HG03378 (cell line): ENCODE data around the gene LDLRAP1.

Source experiments
- ATAC-seq: cut with Tn5 transposase; IDR thresholded peaks from one replicate; pipeline ENCODE4 v1.9.1; 2021; ENCODE audit warnings: mild to moderate bottlenecking, moderate library complexity; ENCODE audit not compliant: unreplicated experiment

LDLRAP1 gene

DNA sequence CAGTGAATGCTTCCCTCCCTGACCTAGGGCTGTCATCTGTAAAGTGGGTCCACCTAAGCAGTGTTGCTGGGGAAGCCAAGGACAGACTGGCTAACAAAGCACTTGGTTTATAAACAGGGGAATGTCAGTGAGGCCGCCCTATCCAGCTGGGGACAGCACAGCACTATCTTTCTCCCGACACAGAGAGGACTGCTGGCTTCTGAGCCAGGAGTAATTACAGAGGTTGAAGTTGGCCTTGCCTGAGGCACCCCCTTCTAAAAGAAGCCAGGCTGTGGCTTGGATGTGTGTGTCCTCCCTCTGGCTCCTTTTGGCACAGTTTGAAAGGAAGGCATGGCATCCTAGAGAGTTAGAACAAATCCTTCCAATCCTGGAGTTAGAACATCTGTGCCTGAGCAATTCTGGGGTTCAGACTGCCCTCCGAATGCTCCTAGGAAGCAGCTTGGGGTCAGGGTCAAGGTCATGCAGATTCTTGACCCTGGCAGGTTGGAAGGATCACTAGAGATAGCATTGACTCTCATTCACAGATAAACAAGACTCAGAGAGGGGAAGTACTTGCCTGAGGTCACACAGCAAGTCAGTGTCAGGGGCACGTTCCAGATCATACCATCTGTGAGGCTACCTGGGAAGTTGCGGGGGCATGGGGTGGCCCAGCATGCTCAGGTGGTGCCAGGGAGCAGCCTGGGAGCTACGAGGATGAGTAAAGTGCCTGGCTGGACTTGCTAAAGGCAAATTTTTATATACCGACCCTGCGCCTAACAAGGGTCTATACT, 1.3 kb upstream of the LDLRAP1 start:
- no peak for ATAC-seq

- ATAC-seq = no peak
Measured at GRCh38 chr1:25543005-25543424, 391 bp upstream of the LDLRAP1 start.

DNA sequence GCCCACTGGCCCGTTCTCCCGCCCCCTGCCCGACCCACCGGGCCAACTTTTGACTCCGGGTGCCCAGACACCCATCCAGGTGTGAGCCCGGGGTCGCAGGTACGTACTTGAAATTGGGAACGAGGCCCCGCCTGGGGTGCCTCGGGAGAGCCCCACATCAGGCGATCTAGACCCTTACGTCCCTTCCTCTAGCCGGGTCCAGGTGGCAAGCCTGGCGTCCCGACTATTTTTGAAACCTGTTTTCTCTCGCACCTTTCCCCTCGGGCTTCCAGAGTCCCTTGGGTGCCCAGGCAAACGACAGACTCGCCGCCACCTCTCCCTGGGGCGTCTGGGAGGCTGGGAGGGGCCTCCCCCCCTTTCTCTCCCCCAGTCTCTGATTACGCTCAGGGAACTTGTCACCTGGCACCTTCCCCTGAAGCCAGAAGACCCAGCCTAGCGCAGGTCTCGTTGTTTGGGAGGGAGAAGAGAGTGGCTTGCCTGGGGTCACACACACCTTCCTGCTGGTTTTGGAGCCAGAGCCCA, 898 bp downstream of the LDLRAP1 start:
- no peak for ATAC-seq

DNA sequence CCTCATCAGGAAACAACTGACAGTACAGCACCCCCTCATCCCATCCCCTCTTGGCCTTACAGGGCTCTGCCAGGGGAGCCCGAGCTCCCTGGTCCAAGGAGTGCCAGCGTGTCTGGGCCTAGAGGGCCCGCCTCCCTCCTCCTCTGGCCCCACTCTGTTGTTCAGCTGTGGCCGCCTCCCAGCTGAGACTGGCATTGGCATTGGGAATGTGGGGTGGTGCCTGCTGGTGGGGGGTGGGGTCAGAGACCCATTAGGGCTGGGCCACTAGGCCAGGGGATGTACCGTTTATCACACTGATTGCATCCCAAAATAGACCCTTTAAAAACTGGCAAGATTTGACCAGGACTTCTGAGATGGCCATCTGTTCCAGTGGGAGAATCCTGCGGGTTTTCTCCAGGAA, 1.4 kb downstream of the LDLRAP1 start:
- ATAC-seq = no peak

- ATAC-seq = no peak
Measured at GRCh38 chr1:25545767-25546166, 2.4 kb downstream of the LDLRAP1 start.

GRCh38 chr1:25546193-25546592, 2.8 kb downstream of the LDLRAP1 start:
- ATAC-seq = no peak

DNA sequence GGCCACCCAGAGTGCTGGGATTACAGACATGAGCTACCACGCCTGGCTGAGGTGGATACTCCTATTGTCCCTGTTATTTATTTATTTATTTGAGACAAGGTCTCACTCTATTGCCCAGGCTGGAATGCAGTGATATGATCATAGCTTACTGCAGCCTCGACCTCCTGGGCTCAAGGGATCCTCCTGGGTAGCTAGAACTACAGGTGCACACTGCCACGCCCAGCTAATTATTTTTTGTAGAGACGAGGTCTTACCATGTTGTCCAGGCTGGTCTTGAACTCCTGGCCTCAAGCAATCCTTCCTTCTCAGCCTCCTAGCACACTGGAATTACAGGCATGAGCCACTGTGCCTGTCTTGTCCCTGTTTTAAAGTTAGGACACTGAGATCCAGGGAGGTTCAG, 5.2 kb downstream of the LDLRAP1 start:
- no peak for ATAC-seq

DNA sequence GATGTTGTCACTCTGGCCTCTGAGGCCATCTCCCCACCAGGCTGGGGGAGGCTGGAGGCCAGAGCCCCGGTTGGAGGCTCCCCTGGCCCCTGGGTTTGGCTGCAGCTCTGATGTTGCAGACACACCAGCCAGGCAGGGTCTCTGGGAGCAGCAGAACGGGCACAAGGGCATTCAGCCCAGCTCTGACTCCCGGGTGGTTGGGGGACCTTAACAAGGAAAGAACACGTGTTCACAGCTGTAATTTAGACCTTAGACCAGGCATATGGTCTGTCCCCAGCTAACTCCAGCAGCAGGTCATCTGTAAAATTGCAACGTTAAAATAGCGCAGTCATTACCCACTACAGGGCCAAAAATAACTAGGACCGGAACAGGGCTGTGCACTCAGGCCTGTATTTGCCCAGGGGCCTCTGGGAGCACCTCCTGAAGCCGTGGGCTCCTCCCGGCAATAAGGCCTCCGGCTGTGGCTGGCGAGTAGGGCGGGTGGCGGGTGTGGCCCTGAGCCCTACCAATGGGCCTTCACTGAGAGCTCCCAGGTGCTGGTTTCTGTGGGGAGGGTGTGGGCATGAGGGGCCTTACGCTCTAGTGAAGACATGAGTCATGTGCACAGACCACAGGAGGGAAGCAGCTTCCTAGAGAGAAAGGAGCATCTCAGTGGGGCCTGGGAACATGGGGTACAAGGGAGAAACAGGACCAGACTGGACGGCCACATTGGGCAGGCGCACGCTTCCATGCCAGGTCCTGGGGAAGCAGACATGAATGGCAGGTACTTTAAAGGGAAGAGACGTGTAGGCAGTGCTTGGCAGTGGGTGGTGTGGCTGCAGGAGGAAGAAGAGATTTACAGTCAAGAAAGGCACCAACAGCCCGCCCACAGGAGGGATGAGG, 6.1 kb downstream of the LDLRAP1 start:
- peak; percentile 74 for ATAC-seq

DNA sequence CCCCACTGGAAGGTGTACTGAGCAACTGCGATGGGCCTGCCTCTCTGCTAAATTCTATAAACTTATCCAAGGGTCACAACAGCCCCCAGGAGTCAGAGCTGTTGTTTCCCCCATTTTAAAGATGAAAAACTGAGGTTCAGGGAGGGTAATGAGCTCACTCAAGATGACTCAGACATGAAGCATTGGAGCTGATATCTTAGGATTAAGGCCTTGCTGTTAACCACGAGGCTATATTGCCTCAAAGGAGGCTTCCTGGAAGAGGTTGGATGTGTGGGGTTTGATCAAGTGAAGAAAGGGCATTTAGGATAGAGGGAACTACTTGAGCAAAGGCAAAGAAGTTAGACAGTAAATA, 6.7 kb downstream of the LDLRAP1 start:
- ATAC-seq = peak; percentile 7

DNA sequence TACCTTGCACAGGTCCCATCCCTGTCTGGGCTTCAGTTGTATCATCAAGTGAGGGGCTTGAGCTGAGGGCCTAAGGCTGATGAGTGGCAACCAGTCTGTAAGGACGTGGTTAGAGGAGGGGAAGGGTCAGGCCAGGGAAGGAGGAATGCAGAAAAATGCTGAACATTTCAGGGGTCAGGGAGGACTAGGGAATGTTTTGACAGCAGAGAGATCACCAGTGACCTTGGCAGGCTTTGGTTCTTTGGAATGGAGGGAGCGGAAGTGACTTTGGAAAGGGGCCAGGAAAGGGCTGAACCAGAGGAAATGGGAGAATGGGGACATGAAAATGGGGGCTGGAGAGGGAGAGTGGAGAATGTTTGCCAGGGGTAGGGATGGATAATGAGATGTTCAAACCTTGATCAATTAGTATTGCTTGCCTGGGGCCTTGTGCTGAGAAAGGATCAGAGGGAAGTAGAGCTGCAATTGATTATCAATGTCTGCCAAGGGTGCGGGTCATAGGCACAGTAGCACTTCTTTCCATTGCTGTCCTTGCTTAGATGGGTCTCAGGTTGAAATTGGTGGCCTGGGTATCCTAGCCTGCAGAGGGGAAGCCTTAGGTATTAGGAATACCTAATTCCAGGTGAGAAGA, 7.4 kb downstream of the LDLRAP1 start:
- ATAC-seq = no peak

GRCh38 chr1:25553749-25554429, 10.5 kb downstream of the LDLRAP1 start:
- no peak for ATAC-seq

DNA sequence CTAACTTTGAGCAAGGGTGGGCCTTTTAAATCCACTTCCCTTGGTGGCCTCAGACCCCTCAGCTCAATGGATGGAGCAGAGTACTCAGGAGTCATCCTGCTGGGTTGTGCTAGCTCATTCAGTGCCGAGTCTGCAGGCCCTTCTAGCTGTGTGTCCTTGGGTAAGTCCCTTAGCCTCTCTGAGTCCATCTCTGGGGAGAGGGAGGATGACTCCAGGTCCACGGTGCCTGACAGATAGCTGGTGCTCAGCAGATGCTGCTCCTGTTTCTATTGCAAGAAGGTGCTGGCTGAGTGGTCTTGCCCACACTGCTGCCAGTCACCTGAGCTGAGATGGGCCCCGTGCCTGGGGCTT, 11.0 kb downstream of the LDLRAP1 start:
- no peak for ATAC-seq

DNA sequence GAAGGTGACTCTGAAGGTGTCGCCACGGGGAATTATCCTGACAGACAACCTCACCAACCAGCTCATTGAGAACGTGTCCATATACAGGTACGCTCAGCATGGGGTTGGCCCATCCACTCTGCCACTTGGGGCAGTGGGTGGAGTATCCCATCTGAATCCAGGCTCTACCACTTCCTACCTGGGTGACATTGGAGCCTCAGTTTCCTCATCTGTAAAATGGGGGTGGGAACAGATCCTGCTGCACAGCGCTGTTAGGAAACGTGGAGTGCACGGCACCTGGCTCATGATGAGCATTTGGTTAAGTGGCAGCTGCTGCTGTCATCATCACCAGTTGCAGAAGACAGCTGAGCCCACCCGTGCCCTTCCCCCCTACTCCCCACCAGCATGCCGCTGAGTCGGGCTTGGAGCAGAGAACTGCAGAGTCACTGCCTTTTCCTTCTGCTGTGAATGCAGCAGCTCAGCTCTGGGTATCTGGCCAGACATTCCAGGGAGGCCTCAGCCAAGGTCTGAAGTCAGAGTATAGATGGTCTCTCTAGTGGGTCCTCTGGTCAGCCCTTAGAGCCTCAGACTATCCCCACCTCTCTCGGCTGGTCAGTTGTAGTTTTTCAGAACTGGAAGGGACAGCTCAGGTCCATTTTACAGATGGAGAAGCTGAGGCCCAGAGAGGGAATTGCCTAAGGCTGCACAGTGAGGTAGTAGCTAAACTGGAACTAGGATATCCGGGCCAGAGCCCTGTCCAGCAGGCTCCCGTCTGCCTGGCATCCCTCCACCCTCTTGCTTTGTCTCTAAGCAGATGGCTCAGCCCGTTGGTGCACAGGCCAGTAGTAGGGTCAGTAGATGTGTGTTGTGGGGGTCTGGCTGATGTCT, 11.7 kb downstream of the LDLRAP1 start:
- ATAC-seq = no peak

DNA sequence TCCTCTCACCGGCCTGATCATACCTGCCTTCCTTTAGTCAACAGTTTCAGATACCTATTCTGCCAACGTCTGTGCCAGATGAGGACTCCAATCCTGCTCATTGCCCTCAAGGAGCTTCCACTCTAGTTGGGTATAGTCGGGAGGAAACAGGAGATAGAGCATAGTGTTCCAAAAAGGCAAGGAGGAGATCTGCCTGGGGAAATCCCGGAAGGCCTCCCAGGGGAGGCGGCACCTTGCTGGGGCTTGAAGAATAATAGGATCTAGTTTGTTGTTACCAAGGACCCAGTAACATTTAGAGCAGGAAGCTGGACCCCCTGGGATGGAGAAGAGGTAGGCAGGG, 12.3 kb downstream of the LDLRAP1 start:
- ATAC-seq = no peak

GRCh38 chr1:25556132-25556670, 12.8 kb downstream of the LDLRAP1 start:
- no peak for ATAC-seq

- no peak for ATAC-seq
Measured at GRCh38 chr1:25556791-25557476, 13.5 kb downstream of the LDLRAP1 start.

DNA sequence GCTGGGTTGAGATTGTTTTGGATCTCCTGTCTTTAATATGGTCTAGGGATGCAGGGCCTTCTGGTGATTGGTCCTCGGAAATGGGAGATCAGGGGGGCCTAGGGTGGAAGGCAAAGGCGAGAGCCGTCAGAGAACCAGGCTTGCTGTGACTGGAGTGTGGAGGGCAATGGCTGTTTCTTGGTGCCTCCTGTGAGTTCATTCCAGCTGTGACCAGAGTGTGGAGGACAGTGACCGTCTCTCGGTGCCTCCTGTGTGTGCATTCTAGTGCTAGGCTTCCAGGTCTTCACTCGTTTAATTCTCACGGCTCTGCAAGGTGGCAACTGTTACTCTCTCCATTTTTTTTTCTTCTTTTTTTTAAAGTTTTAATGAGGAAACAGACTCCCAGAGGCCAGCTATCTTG, 14.1 kb downstream of the LDLRAP1 start:
- no peak for ATAC-seq

- ATAC-seq = no peak
Measured at GRCh38 chr1:25559031-25559430, 15.6 kb downstream of the LDLRAP1 start.

- no peak for ATAC-seq
Measured at GRCh38 chr1:25560001-25560400, 16.6 kb downstream of the LDLRAP1 start.
